GM19035 (cell line): ENCODE measurements around the gene LEMD2.
"Not testable (repeated sequence)": the region's sequence is repeated elsewhere in the genome, so short reads cannot be mapped to it uniquely, and the experiment has no call there.

Source experiments
- ATAC-seq: cut with Tn5 transposase; IDR thresholded peaks from one replicate; pipeline ENCODE4 v1.9.1; 2021; ENCODE audit not compliant: unreplicated experiment

LEMD2 gene

DNA sequence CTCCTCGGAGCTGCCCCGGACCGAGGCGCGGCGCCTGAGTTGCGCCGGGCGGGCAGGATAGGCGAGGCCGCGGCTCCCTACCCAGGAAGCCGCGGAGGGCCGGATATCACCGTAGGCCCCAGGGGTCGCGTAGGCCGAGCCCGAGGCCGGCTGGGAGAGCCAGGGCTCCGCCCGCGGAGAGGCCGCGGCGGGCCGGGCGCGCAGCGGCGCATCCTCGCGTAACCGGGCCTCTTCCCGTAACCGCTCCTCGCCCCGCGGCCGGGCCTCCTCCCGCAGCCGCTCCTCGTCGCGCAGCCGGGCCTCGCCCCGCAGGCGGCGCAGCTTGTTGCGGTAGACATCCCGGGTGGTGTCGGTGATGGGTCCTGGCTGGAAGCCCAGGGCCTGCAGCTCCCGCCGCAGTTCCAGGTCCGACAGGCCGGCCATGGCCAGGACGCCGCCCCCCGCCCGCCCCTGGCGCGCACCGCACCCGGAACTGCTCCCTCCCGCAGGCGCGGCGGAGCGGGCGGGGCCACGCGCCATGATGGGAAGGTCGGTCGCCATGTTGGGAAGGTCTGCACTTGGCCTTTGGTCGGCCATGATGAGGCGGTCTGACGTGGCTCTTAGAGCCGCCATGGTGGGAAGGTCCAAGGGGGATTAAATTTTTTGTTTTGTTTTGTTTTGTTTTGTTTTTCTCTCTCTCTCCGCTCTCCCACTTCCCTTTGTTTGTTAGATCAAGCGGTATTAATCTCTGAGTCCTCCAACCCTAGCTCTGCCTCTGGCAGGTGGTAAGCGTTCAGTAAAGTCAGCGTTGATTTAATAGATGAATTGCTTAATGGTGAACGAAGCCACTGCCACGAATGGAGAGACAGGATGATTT, at the start of gene LEMD2:
Gene LEMD2, minus strand, starts transcription at position 437 of the 856 bp plus-strand sequence. Its CDS starts 14 bp downstream, at position 423.
- peak; percentile 84 for ATAC-seq

DNA sequence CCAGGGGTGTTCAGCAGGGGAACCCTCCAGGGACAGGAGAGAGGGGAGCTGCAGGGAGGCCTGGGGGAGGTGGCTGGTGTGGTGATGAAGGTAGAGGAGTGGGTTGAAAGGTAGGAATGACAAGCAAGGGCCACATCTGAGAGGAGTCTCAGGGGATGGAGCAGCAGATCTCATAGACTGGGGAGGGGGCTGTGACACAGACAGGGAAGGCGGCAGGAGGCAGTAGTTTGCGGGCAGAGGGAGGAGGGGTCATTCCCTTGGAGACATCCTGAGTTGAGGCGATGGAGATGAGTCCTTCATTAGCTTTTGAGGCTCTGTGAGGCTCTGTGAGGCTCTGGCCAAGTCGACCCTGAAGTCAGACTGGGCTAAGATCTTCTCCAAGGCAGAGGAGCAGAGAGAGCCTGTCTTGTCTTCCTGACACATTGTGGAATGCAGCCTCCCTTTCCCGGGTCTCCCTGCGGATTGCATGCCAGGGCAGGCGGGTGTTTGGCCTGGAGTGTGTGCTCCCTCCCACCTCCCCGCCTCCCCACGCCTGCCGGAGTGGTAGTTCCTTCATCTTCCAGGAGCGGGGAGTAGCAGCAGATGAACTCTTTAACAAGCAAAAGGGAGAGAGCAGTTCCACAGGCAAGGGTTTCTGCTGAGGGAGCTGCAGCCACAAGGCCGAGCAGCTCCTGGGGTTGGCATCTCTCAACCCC, 49.2 kb upstream of the LEMD2 start:
- no peak for ATAC-seq

DNA sequence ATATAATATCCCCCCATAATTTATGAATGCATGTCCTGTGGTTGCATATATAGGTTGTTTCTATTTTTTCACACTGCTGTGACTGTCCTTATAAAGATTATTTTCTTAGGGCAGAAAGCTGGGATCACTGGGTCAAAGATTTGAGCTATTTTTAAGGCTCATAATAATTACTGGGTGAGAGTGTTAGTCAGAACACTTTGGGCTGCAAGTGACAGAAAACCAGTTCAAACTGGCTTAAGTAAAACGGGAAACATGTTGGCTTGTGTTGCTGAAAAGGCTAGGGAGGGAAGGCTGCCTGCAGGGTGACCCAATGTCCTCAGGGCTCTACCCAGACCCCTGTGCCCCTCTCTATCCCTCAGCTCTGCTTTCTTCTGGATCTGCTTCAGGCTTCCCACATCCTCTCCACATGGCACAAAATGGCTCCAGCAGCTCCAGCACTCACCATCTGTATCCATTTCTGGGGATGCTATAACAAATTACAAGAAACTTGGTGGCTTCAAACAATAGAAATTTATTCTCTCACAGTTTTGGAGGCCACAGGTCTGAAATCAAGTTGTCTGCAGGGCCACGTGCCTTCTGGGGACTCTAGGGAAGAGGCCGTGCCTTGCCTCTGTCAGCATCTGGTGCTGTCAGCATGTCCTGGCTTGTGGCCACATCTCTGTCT, 48.0 kb upstream of the LEMD2 start:
- no peak for ATAC-seq

DNA sequence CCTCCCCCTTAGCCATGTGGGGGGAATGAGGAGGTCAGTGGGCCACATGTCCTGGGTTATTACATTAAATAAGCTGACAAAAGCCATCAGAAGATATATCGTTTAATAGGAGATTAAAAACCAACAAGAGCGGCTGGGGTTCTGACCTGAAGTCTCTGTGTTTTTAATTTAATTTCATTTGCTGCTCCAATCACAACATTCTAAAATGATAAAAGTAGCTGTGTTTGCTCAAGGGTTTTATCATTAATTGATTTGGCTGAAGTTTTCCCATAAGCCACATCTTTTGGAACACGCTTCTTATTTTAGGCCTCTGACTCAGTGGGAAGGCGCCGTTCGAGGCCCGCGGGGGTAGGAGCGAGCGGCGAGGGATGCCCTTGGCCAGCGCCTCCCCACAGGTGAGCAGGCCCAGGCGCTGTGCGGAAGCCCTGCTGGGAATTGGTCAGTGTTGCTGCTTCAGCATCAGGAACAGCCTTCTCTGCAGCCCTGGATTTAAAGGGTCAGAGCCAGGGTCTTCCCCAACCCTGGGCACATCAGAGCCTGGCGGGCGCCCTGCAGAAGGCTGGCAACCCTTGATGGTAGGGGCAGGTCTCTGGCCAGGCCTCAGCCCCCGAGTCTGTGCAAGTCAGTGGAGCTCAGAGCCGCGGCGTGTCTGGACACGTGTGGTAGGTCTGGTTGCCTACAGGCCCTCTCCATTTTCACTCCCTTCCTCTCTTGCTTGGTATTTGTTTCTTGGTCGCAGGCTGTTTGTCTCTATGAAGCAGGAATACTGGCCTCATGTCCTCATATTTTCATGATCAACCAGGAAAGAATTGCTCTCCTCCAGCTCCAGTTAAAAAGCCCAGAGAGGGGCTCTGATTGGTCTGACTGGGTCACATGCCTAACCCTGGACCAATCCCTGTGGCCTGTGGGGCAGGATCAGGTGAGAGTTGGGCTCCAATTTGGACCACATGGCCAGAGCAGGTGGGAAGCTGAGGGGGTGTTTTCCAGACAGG, 45.8 kb upstream of the LEMD2 start:
- no peak for ATAC-seq

DNA sequence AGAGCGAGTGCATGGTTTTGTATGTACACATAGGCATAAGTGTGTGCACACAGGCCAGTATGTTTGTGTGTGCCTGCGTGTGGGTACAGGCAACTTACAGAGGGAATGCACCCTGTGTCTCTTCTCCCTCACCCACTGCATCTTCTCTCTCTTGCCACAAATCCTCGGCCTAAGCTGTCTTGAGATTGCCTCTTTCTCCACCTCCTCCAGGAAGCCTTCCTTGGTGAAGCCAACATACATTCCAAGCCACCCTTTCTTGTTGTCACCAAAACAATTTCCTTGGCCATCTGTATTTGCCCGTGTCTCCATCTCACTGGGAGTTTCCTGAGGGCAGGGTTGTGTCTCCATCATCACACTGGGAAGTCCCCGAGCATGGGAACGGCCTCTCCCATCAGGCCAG, 44.7 kb upstream of the LEMD2 start:
- ATAC-seq: no peak

DNA sequence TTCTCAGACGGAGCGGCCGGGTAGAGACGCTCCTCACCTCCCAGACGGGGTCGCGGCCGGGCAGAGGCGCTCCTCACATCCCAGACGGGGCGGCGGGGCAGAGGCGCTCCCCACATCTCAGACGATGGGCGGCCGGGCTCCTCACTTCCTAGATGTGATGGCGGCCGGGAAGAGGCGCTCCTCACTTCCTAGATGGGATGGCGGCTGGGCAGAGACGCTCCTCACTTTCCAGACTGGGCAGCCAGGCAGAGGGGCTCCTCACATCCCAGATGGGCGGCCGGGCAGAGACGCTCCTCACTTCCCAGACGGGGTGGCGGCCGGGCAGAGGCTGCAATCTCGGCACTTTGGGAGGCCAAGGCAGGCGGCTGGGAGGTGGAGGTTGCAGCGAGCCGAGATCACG, 43.9 kb upstream of the LEMD2 start:
- not testable (repeated sequence) for ATAC-seq

DNA sequence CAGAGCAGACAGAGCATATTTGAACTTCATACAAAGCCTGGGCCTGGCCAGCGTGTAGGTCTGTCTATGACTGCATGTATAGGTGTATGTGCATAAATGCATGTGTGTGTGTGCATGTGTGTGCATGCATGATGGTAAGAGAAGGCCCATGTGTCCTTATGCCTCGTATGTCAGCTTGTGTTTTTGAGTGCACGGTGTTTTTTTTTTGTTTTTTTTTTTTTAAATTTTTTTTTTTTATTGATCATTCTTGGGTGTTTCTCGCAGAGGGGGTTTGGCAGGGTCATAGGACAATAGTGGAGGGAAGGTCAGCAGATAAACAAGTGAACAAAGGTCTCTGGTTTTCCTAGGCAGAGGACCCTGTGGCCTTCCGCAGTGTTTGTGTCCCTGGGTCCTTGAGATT, 42.8 kb upstream of the LEMD2 start:
- not testable (repeated sequence) for ATAC-seq

DNA sequence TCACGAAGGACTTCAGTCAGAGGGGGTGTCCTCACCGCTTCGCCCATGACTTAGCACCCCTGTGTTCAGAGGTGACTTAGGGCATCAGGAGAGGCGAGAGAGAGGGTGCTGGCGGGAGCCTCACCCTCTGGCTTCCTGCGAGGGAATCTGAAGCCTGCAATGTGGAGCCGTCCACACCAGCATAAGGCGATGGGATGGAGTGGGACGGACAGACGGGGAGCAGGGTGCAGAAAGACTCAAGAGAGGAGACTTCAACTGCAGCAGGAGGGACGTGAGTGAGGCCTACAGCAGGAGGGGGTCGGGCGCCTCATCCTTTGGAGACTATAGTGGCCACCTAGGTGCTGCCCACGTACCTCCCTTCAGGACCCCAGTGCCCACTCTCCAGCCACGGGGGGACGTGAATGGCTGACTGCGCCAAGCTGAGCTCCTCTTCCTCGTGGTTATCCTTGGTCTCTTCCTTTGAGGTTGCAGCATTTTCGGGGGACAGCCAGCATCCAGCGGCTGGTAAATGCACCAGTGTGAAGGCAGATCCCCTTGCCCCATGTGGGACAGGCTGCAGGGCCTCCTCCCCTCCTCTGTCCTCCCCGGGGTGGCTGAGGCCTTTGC, 41.8 kb upstream of the LEMD2 start:
- ATAC-seq: no peak

DNA sequence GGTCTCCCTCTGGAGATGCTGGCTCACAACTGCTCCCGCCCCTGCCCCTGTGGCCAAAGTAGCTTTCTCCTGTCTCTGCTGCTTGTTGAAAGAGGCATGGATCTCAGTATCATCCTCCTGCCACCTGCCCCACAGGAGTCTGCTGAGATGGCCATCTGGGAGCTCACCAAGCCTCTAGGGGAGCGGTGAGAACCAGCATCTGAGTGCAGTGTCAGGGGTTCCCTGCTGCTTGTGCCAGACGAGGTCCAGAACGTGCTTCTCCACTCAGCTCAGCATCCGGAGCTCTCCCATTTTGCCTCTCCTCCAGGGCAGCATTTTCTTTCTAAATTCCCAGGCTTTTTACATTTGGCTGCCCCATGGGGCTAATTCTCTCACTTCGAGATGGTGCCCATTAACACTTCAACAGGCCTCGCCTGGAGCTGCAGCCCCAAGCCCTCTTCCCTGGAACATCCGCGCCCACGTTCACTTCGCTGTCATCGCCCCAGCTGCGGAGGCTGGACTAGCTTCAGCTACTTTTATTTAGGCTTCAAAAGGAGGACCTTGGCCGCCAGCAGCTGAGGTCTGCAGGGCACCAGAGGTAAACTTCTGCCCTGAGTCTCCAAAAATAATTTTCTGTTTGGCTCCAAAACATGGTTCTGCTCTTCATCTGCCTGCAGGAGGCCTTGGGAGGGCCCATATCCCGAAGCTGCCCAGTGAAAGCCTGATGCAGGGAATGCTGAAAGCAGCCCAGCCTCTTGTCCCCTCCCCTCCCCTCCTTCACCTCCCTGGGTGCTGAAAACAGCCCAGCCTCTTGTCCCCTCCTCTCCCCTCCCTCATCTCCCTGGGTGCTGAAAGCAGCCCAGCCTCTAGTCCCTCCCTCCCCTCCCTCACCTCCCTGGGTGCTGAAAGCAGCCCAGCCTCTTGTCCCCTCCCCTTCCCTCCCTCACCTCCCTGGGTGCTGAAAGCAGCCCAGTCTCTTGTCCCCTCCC, 40.1 kb upstream of the LEMD2 start:
- no peak for ATAC-seq

DNA sequence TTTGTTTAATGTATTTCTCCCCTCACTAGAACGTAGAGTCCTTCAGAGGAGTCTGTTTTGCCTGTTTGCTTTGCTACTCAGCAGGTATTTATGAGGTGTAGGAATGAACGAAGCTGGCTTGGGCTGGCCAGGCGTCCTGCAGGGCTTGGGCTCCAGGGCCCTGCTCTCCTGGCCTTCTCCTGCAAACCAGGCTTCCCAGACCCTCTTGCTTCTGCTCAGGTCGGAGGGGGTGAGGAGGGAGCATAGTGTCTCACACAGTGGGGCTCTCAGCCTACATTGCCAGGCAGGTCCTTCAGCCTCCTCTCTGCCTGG, 39.5 kb upstream of the LEMD2 start:
- no peak for ATAC-seq

DNA sequence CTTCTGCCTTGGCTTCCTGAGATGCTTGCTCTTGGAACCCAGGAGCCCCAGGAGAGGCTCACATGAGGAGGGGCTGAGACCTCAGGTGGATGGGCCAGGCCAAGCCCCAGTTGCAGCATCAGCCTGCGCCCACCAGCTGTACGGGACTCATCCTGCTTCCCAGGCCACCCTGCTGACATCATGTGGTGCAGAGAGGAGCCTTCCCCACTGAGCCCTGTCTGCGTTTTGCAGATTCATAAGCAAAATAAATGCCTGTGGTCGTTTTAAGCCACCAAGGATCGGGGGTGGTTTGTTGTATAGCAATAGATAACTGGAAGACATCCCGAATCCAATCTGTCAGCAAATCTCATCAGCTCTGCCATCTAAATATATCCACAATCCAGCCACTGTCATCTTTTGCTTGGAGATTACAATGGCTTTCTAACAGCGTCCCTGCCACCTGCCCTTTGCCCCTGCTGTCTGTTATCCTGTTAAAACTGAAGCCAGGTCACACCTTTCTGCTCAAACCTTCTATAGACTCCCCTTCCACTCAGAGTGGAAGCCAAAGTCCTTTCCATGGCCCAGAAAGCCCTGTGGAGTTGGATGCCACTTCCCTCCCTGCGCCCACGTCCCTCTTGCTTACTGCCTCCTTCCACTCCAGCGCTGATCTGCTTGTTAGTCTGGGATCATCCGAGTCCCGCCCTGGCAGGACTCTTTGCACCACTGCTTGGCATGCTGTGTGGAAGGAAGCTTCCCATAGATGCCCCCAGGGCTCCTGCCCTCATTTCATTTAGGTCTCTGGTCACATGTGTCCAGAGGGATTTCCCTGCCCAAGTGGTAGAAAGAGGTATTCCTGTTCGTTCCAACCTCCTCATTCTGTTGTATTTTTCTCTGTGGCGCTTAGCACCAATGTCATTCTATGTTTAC, 38.9 kb upstream of the LEMD2 start:
- ATAC-seq: no peak

DNA sequence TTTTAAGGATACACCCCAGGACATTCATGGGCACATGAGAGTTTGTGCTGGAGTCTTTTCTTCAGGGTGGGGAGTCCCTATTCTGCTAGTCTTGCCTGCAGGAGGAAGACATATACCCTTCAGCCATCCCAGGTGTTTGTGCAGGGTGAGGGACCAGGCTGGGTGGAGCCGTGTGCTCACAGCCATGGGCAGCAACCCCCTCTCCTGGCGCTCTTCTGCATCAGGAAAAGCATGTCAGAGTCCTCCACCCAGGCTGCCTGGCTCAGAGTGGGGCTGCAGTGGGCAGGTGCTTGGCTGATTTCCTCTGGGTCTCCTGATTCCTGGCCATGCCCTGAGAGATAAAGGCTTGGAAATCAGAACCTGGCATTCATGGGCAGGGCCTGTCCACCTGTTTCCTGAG, 37.6 kb upstream of the LEMD2 start:
- no peak for ATAC-seq

DNA sequence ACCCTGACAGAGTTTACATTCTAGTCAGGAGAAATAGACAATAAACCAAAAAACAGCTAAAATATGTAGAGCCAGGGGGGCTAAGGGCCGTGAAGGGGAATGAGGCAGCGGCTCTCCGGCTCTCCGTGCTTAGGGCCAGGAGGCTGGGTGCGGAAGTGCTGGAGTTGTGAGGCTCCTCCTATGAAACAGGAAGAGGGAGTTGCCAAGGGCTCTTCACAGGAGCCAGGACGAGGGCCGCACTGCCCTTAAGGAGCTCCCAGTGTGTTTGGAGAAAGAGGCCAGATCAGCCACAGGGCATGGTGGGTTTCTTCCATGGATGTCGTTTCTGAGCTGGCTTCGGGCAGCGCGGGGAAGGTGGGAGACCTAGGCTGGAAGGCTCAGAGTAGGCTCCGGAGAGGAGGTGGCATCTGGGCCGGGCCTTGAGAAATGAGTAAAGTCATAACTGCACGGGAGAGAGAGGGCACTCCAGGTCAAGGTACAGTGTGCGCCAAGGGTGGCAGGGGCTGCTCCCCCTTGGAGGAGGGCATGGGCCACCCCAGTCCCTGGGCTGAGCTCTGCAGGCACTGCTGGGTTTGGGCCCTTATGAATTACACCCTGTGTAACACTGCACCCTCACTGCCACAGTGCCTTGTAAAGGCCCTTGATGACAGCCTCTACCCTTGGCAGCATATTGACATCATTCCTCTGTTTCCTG, 35.7 kb upstream of the LEMD2 start:
- no peak for ATAC-seq

DNA sequence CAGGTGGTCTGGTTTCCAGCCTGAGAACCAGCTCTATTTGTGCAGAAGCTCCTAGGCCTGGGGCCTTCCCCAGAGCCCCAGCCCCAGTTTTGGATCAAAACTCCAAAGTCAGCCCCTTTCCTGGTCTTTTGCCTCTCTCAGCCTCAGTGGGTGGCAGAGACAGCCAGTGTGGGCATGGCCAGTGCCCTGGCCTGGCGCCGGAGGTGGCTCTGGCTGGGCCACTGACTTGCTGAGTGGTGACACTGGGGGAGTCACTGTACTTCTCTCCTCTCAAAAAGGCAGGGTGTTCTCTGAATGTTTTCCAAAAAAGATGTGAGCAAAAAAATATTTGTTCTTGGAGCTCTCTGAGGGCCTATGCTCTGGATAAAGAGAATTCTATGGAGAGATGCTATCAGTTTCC, 34.9 kb upstream of the LEMD2 start:
- ATAC-seq: no peak

DNA sequence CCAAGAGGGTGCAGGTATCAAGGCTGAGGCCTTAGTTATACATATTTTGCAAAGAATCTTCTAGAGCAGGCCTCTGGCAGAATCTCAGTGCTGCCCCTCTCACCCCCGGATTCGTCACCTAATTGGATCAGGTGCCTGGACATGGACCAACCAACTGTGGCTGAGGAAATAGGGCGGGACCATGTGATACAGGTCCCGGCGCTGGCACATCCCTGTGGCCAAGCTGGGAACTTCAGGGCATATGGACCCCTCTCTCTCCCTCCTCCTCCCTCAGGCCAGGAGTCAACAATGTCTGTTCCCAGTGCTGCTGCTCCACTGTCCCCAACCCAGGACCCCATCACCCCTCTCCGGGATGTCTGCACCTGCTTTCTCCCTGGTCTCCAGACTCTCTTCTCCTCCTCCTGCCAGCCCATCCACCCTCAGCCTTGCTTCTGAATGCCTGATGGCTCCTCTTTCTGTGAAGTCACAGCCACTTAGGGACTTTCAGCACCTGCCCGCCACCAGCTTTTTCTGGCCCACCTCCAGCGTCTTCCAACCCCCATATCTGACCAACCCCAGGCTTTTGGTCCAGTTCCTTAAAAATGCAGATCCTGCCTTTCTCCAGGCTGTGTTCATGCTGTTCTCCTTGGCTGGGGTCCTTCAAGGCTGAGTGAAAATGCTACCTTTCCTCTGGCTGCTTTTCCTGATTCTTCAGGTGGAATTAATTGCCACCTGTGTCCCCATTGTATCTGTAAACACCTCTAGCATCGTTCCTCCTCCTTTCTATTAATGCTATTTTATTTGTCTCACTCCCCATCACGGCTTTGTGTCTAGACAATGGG, 33.9 kb upstream of the LEMD2 start:
- no peak for ATAC-seq

DNA sequence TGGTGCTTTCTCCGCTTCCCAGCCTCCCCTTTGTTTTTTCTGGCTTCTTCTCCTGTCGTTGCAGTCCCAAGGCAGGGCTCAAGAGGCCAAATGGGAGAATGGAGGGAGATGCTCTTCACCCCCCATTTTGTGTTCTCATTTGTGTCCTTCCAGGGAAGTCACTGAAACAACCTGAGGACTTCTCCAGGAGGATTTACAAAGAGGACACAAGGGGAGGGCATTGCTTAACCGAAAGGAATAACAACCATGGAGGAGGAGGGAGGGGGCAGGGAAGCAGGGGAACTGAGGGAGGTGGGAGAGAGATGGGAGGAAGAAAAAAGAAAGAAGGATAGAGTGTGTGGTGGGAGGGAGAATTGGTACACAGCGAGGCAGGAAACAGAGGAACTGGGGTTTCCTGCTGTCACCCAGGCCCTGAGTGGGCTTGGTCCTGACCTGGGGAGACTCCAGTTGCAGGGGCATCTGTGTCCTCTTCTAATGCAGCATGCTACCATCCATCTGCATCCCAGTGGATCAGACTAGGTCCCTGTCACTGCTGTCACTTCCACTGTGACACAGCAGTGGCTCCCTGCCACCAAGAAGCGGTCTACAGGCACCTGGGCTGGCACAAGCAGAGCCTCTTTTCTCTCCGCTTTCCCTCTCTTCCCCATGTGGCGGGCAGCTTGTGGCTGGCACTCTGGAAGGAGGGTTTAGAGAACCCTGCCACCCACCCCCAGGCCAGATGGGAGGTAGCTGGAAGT, 32.0 kb upstream of the LEMD2 start:
- ATAC-seq: no peak
